GM19351 (cell line): ENCODE results near the gene ADAMTSL5.

Experiments used
- ATAC-seq: cut with Tn5 transposase; IDR thresholded peaks from one replicate; pipeline ENCODE4 v1.9.1; 2021; ENCODE audit warnings: mild to moderate bottlenecking, moderate library complexity; ENCODE audit not compliant: unreplicated experiment

ADAMTSL5 gene

DNA sequence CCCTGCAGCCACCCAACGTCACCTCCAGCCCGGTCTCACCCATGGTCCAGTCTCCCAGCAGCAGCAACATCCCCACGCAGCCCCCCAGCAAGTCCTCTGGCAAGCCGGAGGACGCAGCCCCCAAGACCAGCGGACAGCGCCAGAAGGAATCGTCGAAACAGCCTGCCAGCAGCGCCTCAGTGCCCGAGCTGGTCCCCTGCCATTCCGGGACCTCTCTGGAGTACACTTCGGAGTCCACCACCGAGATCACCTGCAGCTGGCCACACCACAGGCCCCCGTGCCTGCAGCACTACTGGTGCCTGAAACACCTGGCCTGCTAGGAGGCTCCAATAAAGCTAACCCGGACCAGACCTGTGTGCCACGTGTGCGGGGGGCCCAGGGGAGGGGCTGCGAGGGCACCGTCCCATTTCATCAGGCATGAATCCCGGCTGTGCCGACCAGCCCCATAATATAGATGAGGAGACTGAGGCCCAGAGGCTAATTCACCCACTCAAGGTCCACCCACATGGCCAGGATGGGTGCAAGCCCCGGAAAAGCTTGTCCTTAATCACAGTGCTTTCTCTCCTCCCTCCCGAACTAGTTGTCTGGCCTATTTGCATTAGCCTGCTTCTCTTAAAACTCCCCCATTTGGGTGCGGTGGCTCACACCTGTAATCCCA, 15.1 kb downstream of the ADAMTSL5 start:
- ATAC-seq: no peak

GRCh38 chr19:1496714-1497577, 15.9 kb downstream of the ADAMTSL5 start:
- no peak for ATAC-seq

DNA sequence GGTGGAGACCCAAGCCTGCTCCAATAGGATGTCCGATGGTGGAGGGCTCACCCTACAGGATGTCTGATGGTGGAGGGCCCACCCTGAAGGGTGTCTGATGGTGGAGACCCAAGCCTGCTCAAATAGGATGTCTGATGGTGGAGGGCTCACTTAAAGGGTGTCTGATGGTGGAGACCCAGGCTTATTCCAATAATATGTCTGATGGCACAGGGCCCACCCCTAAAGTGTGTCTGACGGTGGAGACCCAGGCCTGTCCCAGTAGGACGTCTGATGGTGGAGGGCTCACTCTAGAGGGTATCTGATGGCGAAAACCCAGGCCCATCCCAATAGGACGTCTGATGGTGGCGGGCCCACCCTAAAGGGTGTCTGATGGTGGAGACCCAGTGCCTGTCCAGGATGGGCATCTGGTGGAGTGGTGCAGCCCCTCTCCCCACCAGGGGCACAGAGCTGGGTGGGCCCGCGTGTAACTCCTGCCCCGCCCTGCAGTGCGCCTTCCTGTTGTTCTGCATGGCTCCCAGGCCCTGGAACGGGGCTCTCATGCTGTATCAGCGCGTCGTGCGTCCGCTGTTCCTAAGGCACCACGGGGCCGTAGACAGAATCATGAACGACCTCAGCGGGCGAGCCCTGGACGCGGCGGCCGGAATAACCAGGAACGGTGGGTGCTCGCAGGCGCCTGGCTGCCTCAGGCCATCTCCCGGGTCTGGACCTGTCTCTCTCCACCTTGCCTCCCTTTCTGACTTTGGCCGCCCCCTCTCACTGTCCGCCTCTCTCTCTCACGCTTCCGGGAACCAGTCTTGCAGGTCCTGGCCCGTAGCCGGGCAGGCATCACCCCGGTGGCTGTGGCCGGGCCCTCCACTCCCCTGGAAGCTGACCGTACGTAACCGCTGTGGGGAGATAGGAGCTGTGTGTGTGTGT, 16.8 kb downstream of the ADAMTSL5 start:
- ATAC-seq: no peak

DNA sequence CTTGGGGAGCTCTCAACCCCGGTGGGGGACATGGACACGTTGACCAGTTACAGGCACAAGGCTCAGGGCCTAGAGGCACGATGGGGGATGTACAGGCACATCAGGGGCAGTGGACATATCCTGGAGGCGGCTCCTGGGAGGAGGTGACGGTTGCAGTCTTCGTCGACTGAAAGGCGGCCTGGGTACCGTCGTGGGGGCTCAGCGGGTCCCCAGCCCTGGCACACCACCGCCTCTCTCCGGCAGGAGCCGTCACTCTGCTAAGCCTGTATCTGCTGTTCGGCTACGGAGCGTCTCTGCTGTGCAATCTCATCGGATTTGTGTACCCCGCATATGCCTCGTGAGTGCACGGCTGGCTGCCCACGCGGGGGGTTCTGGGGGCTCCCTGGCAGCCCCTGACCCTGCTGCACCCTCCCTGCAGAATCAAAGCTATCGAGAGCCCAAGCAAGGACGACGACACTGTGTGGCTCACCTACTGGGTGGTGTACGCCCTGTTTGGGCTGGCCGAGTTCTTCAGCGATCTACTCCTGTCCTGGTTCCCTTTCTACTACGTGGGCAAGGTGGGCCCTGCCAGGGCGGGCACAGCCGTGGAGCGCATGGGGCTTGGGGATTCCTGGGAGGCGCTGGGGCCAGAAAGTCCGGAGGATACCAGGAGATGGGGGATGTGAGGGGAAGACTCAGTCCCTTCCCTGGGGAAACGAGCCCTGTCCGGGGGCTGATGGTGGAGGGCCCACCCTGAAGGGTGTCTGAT, 17.6 kb downstream of the ADAMTSL5 start:
- no peak for ATAC-seq

DNA sequence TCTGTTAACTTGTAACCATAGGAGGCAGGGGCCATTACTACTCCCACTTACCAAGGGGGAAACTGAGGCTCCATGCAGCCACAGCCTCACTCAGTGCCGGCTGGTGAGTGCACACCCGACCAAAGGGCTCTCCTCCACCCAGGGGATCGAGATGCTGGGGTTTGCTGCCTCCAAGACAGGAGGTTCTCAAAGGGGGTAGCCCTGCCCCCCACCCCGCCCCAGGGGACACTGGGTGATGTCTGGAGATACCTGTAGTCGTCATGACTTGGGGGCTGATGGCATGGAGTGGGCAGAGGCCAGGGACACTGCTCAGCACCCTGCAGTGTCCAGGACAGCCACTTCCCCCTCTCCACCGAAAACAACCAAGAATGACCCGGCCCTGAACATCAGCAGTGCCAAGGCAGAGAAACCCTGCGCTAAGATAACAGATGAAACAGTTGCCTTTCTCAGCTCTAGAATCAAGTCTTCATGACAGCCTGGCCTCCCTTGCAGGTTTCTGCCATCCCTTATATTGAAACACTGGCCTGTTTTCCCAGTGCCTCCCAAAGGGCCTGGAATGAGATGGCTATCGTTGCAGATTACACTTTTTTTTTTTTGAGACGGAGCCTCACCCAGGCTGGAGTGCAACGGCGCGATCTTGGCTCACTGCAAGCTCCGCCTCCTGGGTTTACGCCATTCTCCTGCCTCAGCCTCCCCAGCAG, 18.6 kb downstream of the ADAMTSL5 start:
- ATAC-seq: no peak

- ATAC-seq: no peak
Measured at GRCh38 chr19:1492474-1493006, 20.3 kb downstream of the ADAMTSL5 start.

GRCh38 chr19:1491849-1492170, 21.0 kb downstream of the ADAMTSL5 start:
- ATAC-seq: no peak

DNA sequence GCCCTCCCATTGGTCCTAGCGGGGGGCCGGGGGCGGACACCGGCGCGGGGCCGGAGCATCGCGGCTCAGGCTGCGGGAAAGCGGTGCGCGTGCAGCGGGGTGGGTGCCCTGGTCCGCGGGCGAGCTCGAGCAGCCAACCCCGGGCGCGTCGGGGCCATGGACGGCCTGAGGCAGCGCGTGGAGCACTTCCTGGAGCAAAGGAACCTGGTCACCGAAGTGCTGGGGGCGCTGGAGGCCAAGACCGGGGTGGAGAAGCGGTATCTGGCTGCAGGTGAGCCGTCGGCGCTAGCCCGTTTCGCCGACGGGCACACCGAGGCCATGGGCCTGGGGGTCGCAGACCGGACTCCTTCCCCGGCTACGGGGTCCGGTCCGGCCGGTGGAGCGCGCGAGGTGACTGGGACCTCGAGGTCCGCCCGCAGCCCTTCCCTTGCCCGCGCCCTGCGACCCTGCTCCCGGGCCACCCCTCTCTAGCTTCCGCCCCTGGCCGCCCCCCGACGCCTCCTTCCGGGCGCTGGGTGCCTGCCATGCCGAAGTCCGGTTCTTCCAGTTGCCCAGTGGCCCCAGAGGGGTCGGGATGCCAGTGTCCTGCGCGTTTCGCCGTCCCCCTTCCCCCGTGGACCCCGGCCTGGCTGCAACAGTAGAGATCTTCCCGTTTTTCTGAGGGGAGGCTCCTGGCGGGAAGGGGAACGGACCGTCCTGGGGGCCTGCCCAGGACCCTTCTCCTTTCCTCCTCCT, 21.5 kb downstream of the ADAMTSL5 start, which contains the start of gene REEP6:
REEP6 (plus strand) TSS at position 68 of the 735 bp plus-strand sequence; CDS start at position 157, 89 bp downstream.
- ATAC-seq: no peak

DNA sequence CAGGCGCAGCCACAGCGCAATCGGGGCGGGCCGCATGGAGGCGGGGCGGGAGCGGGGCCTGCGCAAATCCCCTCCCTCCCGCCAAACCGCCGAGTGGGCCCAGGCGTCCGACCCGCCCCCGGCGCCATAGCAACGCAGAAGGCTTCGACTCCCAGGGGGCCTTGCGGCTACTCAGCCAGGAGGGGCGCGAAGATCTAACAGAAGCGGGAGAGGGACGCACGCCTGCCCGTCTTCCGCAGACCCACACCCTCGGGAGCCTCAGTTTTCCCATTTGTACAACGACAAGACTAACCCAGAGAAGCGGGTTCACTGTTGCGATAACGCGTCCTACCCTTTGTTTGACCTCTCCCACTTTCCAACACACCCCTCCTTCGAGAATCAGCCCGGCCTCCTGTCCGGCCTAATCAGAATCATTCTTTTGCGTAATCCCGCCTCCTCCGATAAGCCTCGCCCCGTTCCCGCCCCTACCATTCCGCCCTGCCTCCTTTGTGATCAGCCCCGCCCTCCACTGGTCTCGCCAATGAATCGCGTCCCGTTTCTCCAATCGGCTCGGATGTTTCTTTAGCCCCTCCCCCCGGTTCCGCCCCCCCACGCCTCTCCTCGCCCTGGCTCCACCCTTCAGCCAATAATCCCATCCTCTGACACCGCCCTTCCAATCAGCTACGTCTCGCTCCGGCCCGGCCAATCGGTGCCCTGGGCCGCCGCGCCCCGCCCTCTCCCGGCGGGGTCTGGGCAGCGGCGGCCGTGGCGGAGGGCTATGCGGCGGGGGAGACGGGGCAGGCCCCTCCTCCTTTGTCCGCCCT, 22.3 kb downstream of the ADAMTSL5 start, which contains the start of gene PCSK4:
PCSK4 (minus strand) TSS at position 40 of the 803 bp plus-strand sequence; CDS start at position 36, 4 bp downstream.
- ATAC-seq: peak; percentile 81

DNA sequence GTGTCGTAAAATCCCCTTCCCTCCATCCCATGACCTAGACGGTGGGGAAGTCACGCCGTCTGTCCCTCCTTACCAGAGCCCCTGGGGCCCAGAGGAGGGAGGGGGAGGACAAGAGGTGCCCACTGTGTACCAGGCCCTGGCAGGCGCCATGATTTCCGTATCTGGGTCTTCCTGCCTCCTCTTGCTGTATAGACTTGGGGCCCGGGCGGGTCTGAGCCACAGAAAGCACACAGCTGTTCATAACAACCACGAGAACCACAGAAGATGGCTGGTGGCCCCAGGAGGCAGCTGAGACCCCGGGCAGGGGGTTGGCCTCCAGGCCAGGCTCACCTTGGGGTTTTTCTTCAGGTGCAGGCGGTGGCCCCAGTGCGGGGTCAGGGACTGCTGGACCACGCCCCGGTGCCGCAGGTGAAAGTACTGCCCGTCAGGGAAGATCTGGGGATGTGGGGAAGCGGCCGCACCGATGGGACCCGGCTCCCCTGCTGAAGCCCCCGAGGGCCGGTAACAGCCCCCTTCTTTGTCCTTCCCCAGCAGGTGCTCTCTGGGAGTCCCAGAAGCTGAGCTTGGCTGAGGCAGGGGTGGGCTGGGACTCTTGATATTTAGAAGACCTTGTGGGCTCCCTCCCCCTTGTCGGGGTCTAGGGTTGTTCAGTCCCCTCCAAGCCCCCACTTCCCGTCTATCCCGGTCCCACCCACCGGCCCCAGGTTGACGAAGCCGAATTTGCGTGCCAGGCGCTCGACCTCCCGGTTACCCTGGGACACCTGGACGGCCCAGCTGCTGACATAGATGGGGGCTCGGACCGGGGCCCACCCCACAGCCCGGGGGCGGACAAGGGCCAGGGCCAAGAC, 23.1 kb downstream of the ADAMTSL5 start:
- no peak for ATAC-seq

GRCh38 chr19:1488282-1488601, 24.6 kb downstream of the ADAMTSL5 start:
- no peak for ATAC-seq

- ATAC-seq: no peak
Measured at GRCh38 chr19:1487576-1488281, 25.1 kb downstream of the ADAMTSL5 start.

GRCh38 chr19:1486720-1487575, 25.9 kb downstream of the ADAMTSL5 start:
- ATAC-seq: no peak

GRCh38 chr19:1483979-1484428, 28.8 kb downstream of the ADAMTSL5 start:
- ATAC-seq: no peak

DNA sequence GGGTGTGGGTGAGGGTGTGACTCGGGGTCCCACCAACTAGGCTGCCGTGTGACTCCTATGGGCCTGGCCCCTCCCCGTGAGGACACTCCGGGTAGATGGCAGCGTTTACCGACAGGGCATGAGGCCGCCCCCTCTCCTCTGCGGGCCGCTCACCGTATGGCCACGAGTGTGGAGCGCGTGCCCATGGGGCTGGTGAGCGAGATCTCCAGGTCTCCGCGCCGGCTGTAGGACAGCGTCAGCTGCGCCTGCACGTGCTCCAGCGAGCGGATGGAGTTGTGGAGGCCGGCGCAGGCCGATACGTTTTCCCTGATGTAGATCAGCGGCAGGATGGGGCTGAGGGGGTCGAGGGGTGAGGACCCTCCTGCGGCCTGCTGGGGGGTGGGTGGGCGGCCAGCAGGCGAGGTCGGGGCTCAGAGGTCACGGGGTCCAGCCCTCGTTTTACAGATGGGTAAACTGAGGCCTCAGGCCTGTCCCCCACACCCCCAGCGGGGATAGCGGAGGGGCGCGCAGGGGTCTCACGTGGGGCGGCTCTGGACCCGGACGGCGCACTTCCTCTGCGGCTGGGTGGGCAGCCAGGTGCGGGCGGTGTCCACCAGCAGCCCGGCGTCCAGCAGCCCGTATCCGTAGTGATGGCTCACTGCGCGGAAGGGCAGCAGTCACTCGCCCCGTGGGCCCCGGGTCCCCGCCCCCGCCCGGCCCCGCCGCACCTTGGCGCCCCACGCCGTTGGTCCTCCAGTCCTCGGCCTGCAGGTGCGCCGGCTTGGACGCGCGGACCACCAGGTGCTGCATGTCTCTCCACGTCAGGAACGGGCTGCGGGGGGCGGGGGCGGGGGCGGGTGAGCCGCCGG, 29.5 kb downstream of the ADAMTSL5 start:
- no peak for ATAC-seq
